ENCODE measurements around the gene MIDN.
A peak's percentile ranks its signal among the peaks of the same experiment; 100 is the strongest.
"Not testable (repeated sequence)": the region's sequence is repeated elsewhere in the genome, so short reads cannot be mapped to it uniquely, and the experiment has no call there.

Gene MIDN

GRCh38 chr19:1248139-1248785 lies at the start of gene MIDN:
MIDN (plus strand) TSS chr19:1248583; CDS start chr19:1250297, 1,714 bp downstream.
- DNase-seq: peak; percentile 81

GRCh38 chr19:1199531-1199930 lies 48.9 kb upstream of the MIDN start:
- no peak for DNase-seq

GRCh38 chr19:1200614-1201013 lies 47.8 kb upstream of the MIDN start:
- not testable (repeated sequence) for DNase-seq

GRCh38 chr19:1205114-1206099 lies 43.0 kb upstream of the MIDN start, which contains the start of gene STK11:
STK11 (plus strand) TSS chr19:1205778; CDS start chr19:1206914, 1,136 bp downstream.
- DNase-seq: peak; percentile 100

GRCh38 chr19:1206150-1206863 lies 42.1 kb upstream of the MIDN start:
- no peak for DNase-seq

- DNase-seq: peak; percentile 45
Measured at GRCh38 chr19:1206864-1207450, 41.4 kb upstream of the MIDN start.

- not testable (repeated sequence) for DNase-seq
Measured at GRCh38 chr19:1208830-1209229, 39.6 kb upstream of the MIDN start.

GRCh38 chr19:1210227-1210538 lies 38.2 kb upstream of the MIDN start:
- DNase-seq: no peak

GRCh38 chr19:1211494-1212234 lies 36.7 kb upstream of the MIDN start:
- no peak for DNase-seq

- DNase-seq: peak; percentile 81
Measured at GRCh38 chr19:1213391-1214286, 34.7 kb upstream of the MIDN start.

- DNase-seq: no peak
Measured at GRCh38 chr19:1214299-1214861, 34.0 kb upstream of the MIDN start.

GRCh38 chr19:1214862-1215731 lies 33.3 kb upstream of the MIDN start:
- no peak for DNase-seq

- DNase-seq: no peak
Measured at GRCh38 chr19:1216756-1217155, 31.6 kb upstream of the MIDN start.

GRCh38 chr19:1217366-1217765 lies 31.0 kb upstream of the MIDN start:
- DNase-seq: no peak

- DNase-seq: no peak
Measured at GRCh38 chr19:1218751-1219567, 29.4 kb upstream of the MIDN start.

- DNase-seq: no peak
Measured at GRCh38 chr19:1219786-1220476, 28.5 kb upstream of the MIDN start.

- no peak for DNase-seq
Measured at GRCh38 chr19:1220477-1220930, 27.9 kb upstream of the MIDN start.

All from activated CD4-positive, alpha-beta T cell treated with anti-CD3 and anti-CD28 coated beads, Interleukin-10, Interleukin-2, amounts not matched to agents 100 ng/mL and 50 ng/mL, durations not matched to agents 16 hours and 8 hours (primary cell).